GM12878 (cell line): ENCODE data around the gene CCDC91. TPM values are rescaled to one million over a fixed set of nuclear protein-coding genes. Genes with fewer than 3 reads are reported as not detected.

ENCODE experiments used
- ATAC-seq: fragments of 200-7000 bp; cut with Tn5 transposase; 3 replicates; pipeline ENCODE4 v1.9.1; 2020; ENCODE audit warnings: mild to moderate bottlenecking, moderate library complexity
- BruUV-seq: library from RNA; stranded (reverse); fragments of 400-500 nt; replicated peaks from 2 replicates; lab custom pipeline; 2021; lab: Mats Ljungman, UMichigan
- CTCF ChIA-PET: fragments of 300-600 bp; sonication (Branson Sonifier 250); formaldehyde crosslinking; extraction: SDS; loops from one replicate; lab custom pipeline; 2021; ENCODE audit warnings: inconsistent platforms; lab: Yijun Ruan, JAX
- POLR2A ChIA-PET: fragments of 350-600 bp; formaldehyde crosslinking; extraction: SDS; loops from one replicate; lab custom pipeline; 2021; ENCODE audit warnings: inconsistent platforms; lab: Charles Lee
- RAD21 ChIA-PET: fragments of 300-600 bp; sonication (Branson Sonifier 250); formaldehyde crosslinking; loops from one replicate; lab custom pipeline; 2023; ENCODE audit warnings: antibody characterized with exemption; ENCODE audit not compliant: unreplicated experiment; lab: Charles Lee
- SMC1A ChIA-PET: fragments of 300-600 bp; sonication (Branson Sonifier 250); formaldehyde crosslinking; loops from one replicate; lab custom pipeline; 2023; ENCODE audit not compliant: unreplicated experiment, uncharacterized antibody; lab: Charles Lee
- DNase-seq: peaks from one replicate; pipeline ENCODE4 v3.0.0-alpha.2; 2011; ENCODE audit warnings: low read depth, low spot score
- FAIRE-seq: peaks from 3 replicates; lab custom pipeline; 2011; peaks lifted over from hg19 to GRCh38; lab: Jason Lieb, UNC
- H2AFZ ChIP-seq: 2 replicates; pipeline ENCODE4 v1.6.0; 2011; ENCODE audit warnings: low read depth, low read length, control low read depth; ENCODE audit not compliant: control insufficient read depth
- H3K27ac ChIP-seq: 2 replicates; pipeline ENCODE4 v1.5.1; 2011; ENCODE audit warnings: control low read depth; ENCODE audit not compliant: control insufficient read depth, insufficient read depth
- H3K27me3 ChIP-seq, 2 experiments: replicated peaks in 1 of 2; 2 replicates each; pipeline versions ENCODE4 v1.6.0 to v1.6.1; 2011; ENCODE audit warnings: low read length in 1 of 2; ENCODE audit not compliant: control insufficient read depth in 2 of 2, insufficient read depth in 2 of 2
- H3K36me3 ChIP-seq, 2 experiments: 2 replicates each; pipeline ENCODE4 v1.5.1; 2011; ENCODE audit warnings: low read length in 1 of 2; ENCODE audit not compliant: control insufficient read depth in 2 of 2, insufficient read depth in 2 of 2
- H3K4me1 ChIP-seq: 2 replicates; pipeline ENCODE4 v1.6.1; 2011; ENCODE audit warnings: mild to moderate bottlenecking, low read length, moderate library complexity, mixed read lengths; ENCODE audit not compliant: control insufficient read depth, insufficient read depth
- H3K4me2 ChIP-seq: 2 replicates; pipeline ENCODE4 v1.6.0; 2011; ENCODE audit warnings: control low read depth; ENCODE audit not compliant: control insufficient read depth, insufficient read depth
- H3K4me3 ChIP-seq: fragments of 200-600 bp; sonication (generic); 2 replicates; pipeline ENCODE4 v1.5.1; 2016
- H3K79me2 ChIP-seq: 2 replicates; pipeline ENCODE4 v1.6.0; 2011; ENCODE audit warnings: low read length; ENCODE audit not compliant: control insufficient read depth, insufficient read depth
- H3K9ac ChIP-seq: 2 replicates; pipeline ENCODE4 v1.8.0; 2011; ENCODE audit warnings: low read length, control low read depth, mixed read lengths; ENCODE audit not compliant: control insufficient read depth, insufficient read depth
- H3K9me3 ChIP-seq: replicated peaks from 3 replicates; pipeline ENCODE4 v1.5.1; 2011; ENCODE audit warnings: mild to moderate bottlenecking, low read length; ENCODE audit not compliant: control insufficient read depth, insufficient read depth
- H4K20me1 ChIP-seq: 2 replicates; pipeline ENCODE4 v1.6.0; 2011; ENCODE audit not compliant: control insufficient read depth, insufficient read depth
- CBX5 ChIP-seq: sonication (generic); IDR thresholded peaks from 2 replicates; pipeline ENCODE4 v1.6.1; 2016; ENCODE audit warnings: low read depth, moderate library complexity, mild to moderate bottlenecking, inconsistent platforms
- CEBPB ChIP-seq, 2 experiments: fragments of 150-350 bp in 1 of 2; IDR thresholded peaks; 2 replicates each; pipeline ENCODE4 v1.6.1; 2012 to 2014; ENCODE audit warnings: low read depth in 2 of 2, low read length in 2 of 2, borderline replicate concordance in 1 of 2, inconsistent platforms in 1 of 2
- EED ChIP-seq: sonication (generic); IDR thresholded peaks from 2 replicates; pipeline ENCODE4 v1.6.1; 2016; ENCODE audit warnings: antibody characterized with exemption, low read depth
- EZH2 ChIP-seq: IDR thresholded peaks from 2 replicates; pipeline ENCODE4 v1.6.1; 2012; ENCODE audit warnings: low read depth, mild to moderate bottlenecking, control low read depth, inconsistent platforms, low read length, borderline replicate concordance; ENCODE audit not compliant: control insufficient read depth
- HCFC1 ChIP-seq: fragments of 150-350 bp; IDR thresholded peaks from 2 replicates; pipeline ENCODE4 v1.6.1; 2014; ENCODE audit warnings: low read length
- JUNB ChIP-seq: IDR thresholded peaks from 2 replicates; pipeline ENCODE4 v1.6.1; 2016; ENCODE audit warnings: antibody characterized with exemption, mild to moderate bottlenecking
- KAT2A ChIP-seq: conservative IDR thresholded peaks from 2 replicates; pipeline ENCODE4 v1.6.1; 2011; ENCODE audit warnings: low read depth, low read length; ENCODE audit not compliant: control insufficient read depth
- KLF5 ChIP-seq: fragments of 450-650 bp; IDR thresholded peaks from 2 replicates; pipeline ENCODE4 v1.6.1; 2014; ENCODE audit warnings: mild to moderate bottlenecking; ENCODE audit not compliant: partially characterized antibody
- MTA2 ChIP-seq: fragments of 450-650 bp; IDR thresholded peaks from 2 replicates; pipeline ENCODE4 v1.6.1; 2016; ENCODE audit warnings: low read depth, mild to moderate bottlenecking, moderate library complexity
- NFIC ChIP-seq: IDR thresholded peaks from 2 replicates; pipeline ENCODE4 v1.6.1; 2012; ENCODE audit warnings: low read depth, mild to moderate bottlenecking, inconsistent platforms, low read length, moderate library complexity
- PKNOX1 ChIP-seq: fragments of 450-650 bp; IDR thresholded peaks from 2 replicates; pipeline ENCODE4 v1.6.1; 2016; ENCODE audit warnings: mild to moderate bottlenecking
- POLR2AphosphoS2 ChIP-seq: IDR thresholded peaks from 2 replicates; pipeline ENCODE4 v1.6.1; 2011; ENCODE audit warnings: low read depth, mild to moderate bottlenecking, low read length, improper control_type of control experiment, moderate library complexity
- POLR2AphosphoS5 ChIP-seq: IDR thresholded peaks from 2 replicates; pipeline ENCODE4 v1.6.1; 2011; ENCODE audit warnings: mild to moderate bottlenecking, low read length, inconsistent platforms
- WRNIP1 ChIP-seq: IDR thresholded peaks from 2 replicates; pipeline ENCODE4 v1.6.1; 2011; ENCODE audit warnings: low read depth, low read length, improper control_type of control experiment, borderline replicate concordance
- YBX1 ChIP-seq: fragments of 450-650 bp; IDR thresholded peaks from 2 replicates; pipeline ENCODE4 v1.6.1; 2016; ENCODE audit warnings: antibody characterized with exemption
- ZZZ3 ChIP-seq: IDR thresholded peaks from 2 replicates; pipeline ENCODE4 v1.6.1; 2011; ENCODE audit warnings: low read depth; ENCODE audit not compliant: control insufficient read depth, insufficient read length
- WGBS: methylation state at CpG from one replicate; pipeline ENCODE4 v1.1.6; 2016; ENCODE audit warnings: low lambda C conversion rate; ENCODE audit not compliant: insufficient replicate concordance, insufficient coverage; ENCODE audit errors: missing lambda C conversion rate; 5-methylcytosine and 5-hydroxymethylcytosine counted together
- in situ Hi-C: fragments of 300-500 bp; cut with MboI; formaldehyde crosslinking; loops from 9 replicates; pipeline ENCODE4 v1.14.3; 2018; ENCODE audit warnings: mixed read lengths
- intact Hi-C: fragments of 100-400 bp; cut with micrococcal nuclease; formaldehyde crosslinking; loops from one replicate; pipeline ENCODE4 v1.14.2; 2022; ENCODE audit not compliant: unreplicated experiment
- polyA plus RNA-seq, 11 experiments: library from polyadenylated mRNA; depleted of rRNA in 4 of 11; unstranded in 6 of 11; stranded (reverse) in 5 of 11; fragments of >200 nt; fragmentation: Nextera tagmentation in 4 of 11; fragmentation: Illumina TruSeq in 1 of 11; extraction: Ambion mirVana in 4 of 11; extraction: Trizol in 1 of 11; gene quantifications; 1 replicate in 1 of 11; 2 replicates in 10 of 11; pipeline versions ENCODE4 v1.2.1 to v1.2.3, GENCODE V29; 2011 to 2016; ENCODE audit warnings: inconsistent platforms in 2 of 11, missing spikeins in 2 of 11, low read depth in 1 of 11
- total RNA-seq, 4 experiments: library from RNA; depleted of rRNA in 3 of 4; stranded (reverse); fragments of >200 nt in 3 of 4; fragmentation: Illumina TruSeq in 1 of 4; extraction: Trizol in 1 of 4; gene quantifications; 2 replicates each; pipeline versions ENCODE4 v1.2.1 to v1.2.3, GENCODE V29; 2013 to 2021
- TF ChIP-seq, protein P1 (sequence below), 3 experiments: IDR thresholded peaks in 2 of 3; conservative IDR thresholded peaks in 1 of 3; 2 replicates each; pipeline ENCODE4 v1.5.1; 2011; ENCODE audit warnings: low read depth in 3 of 3, low read length in 3 of 3, mild to moderate bottlenecking in 3 of 3, control low read depth in 2 of 3, moderate library complexity in 2 of 3, inconsistent platforms in 1 of 3, mixed read lengths in 1 of 3; ENCODE audit not compliant: control insufficient read depth in 2 of 3, insufficient read depth in 1 of 3; ENCODE audit errors: extremely low read depth in 1 of 3
- TF ChIP-seq, protein P2 (sequence below): fragments of 450-650 bp; IDR thresholded peaks from 2 replicates; pipeline ENCODE4 v1.6.1; 2017; ENCODE audit warnings: mild to moderate bottlenecking

CCDC91 gene
- total and polyA plus RNA-seq, 10 of the 15 experiments (the other 5 are each of a cell fraction or from before 2014, with no cell fraction given), result 6.1 to 24.9 (median 16.5) TPM

DNA sequence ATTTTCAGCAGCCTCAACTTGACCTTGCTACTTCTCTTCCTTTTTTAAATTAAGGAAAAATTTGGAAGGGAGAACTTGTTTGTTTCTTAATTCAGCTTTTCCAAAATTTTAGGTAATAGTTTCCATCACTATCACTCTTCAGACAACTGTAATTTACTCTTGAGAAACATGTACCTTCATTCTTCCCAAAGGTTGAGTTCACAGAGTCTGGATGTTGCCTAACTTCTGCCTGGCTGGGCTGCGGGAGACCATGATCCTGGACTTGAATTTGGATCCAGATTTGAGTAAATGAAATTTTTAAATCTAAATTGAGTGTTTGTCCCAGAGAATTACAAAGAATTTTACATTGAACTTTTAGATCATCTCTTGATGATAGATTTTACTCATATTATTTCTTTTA lies 193.1 kb downstream of the CCDC91 start:
- 100% methylated on average over 1 of the region's 1 CpG for WGBS
- Histone ChIP-seq H3K4me2 (no peak overlapping the region), H3K79me2 (no peaks in the 10 kb centered on the region), H2AFZ (no peak overlapping the region), H3K4me3 (no peak overlapping the region), H3K27me3 (no peaks in the 10 kb centered on the region), H3K9me3 (no peaks in the 10 kb centered on the region)
- POLR2A ChIA-PET, result no interaction called here
- BruUV-seq, result no TSS peak
- no peak for DNase-seq
- in situ Hi-C loops, result no loop called here
- SMC1A ChIA-PET, result no interaction called here
- no peak for ATAC-seq
- TF ChIP-seq JUNB, result no peak
- no peak for TF ChIP-seq KAT2A
- TF ChIP-seq, protein P1, sequence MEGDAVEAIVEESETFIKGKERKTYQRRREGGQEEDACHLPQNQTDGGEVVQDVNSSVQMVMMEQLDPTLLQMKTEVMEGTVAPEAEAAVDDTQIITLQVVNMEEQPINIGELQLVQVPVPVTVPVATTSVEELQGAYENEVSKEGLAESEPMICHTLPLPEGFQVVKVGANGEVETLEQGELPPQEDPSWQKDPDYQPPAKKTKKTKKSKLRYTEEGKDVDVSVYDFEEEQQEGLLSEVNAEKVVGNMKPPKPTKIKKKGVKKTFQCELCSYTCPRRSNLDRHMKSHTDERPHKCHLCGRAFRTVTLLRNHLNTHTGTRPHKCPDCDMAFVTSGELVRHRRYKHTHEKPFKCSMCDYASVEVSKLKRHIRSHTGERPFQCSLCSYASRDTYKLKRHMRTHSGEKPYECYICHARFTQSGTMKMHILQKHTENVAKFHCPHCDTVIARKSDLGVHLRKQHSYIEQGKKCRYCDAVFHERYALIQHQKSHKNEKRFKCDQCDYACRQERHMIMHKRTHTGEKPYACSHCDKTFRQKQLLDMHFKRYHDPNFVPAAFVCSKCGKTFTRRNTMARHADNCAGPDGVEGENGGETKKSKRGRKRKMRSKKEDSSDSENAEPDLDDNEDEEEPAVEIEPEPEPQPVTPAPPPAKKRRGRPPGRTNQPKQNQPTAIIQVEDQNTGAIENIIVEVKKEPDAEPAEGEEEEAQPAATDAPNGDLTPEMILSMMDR (IDR thresholded peaks at IDR 0.05 in 2 of 3, conservative IDR thresholded peaks at IDR 0.05 in 1 of 3; ENCODE audit: control insufficient read depth in 2 of 3, extremely low read depth in 1 of 3, insufficient read depth in 1 of 3, low read depth in 3 of 3, low read length in 3 of 3), result no peak
- no peak for TF ChIP-seq CEBPB (IDR thresholded peaks at IDR 0.05; ENCODE audit: borderline replicate concordance in 1 of 2, low read depth in 2 of 2, low read length in 2 of 2)
- no peak for TF ChIP-seq ZZZ3
- no peak for TF ChIP-seq NFIC
- TF ChIP-seq PKNOX1, result no peak
- TF ChIP-seq YBX1, result no peak
- TF ChIP-seq, protein P2, sequence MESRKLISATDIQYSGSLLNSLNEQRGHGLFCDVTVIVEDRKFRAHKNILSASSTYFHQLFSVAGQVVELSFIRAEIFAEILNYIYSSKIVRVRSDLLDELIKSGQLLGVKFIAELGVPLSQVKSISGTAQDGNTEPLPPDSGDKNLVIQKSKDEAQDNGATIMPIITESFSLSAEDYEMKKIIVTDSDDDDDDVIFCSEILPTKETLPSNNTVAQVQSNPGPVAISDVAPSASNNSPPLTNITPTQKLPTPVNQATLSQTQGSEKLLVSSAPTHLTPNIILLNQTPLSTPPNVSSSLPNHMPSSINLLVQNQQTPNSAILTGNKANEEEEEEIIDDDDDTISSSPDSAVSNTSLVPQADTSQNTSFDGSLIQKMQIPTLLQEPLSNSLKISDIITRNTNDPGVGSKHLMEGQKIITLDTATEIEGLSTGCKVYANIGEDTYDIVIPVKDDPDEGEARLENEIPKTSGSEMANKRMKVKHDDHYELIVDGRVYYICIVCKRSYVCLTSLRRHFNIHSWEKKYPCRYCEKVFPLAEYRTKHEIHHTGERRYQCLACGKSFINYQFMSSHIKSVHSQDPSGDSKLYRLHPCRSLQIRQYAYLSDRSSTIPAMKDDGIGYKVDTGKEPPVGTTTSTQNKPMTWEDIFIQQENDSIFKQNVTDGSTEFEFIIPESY, result no peak
- TF ChIP-seq HCFC1, result no peak
- no peak for TF ChIP-seq EED
- TF ChIP-seq KLF5, result no peak
- TF ChIP-seq WRNIP1, result no peak
- TF ChIP-seq CBX5, result no peak
- no peak for TF ChIP-seq MTA2
- no peak for TF ChIP-seq POLR2AphosphoS2
- TF ChIP-seq POLR2AphosphoS5, result no peak
- TF ChIP-seq EZH2, result no peak
- TF ChIP-seq, all 136 proteins: peak for 0
- no peak for FAIRE-seq
- intact Hi-C loops, result no loop called here
- no peaks in the 10 kb centered on the region for H3K36me3 ChIP-seq
- H3K27ac ChIP-seq, result no peak overlapping the region
- no peaks in the 10 kb centered on the region for H4K20me1 ChIP-seq
- ChIA-PET CTCF (no interaction called here), RAD21 (no interaction called here)
- H3K9ac ChIP-seq, result no peak overlapping the region
- no peaks in the 10 kb centered on the region for H3K4me1 ChIP-seq
